Measurements from ENCODE around the gene STH. TPM values are rescaled to one million over a fixed set of nuclear protein-coding genes. Genes with fewer than 3 reads are reported as not detected.

The STH gene
- total RNA-seq, 1 experiment from 2014 or later: not detected

GRCh38 chr17:46001390-46002310 lies 2.6 kb downstream of the STH start:
- no peaks in the 10 kb centered on the region for H3K9me3 ChIP-seq
- intact Hi-C loops (cut with micrococcal nuclease; ENCODE audit: unreplicated experiment): loop anchor here (1.0 to 10.0 kb wide), 4 partner anchors 43 to 263 kb away; no protein-coding TSS in a partner anchor
- H3K4me3 ChIP-seq (ENCODE audit: low read depth, low read length): no peak overlapping the region
- no peak overlapping the region for H3K27ac Mint-ChIP-seq (ENCODE audit: unreplicated experiment)
- no peak for TF ChIP-seq CTCF (IDR thresholded peaks at IDR 0.05; ENCODE audit: insufficient read depth in 1 of 2, low read depth in 1 of 2, low read length in 1 of 2, severe bottlenecking in 1 of 2, unreplicated experiment in 1 of 2)
- no peaks in the 10 kb centered on the region for H3K4me1 ChIP-seq
- ChIA-PET POLR2A (no interaction called here), CTCF (interaction anchor here (0.6 to 3.9 kb wide), 3 partner anchors 71 to 211 kb away, joined by 4 to 18 read pairs (median 5); no protein-coding TSS in a partner anchor)
- peaks cover 6% of the 10 kb centered on the region for H3K4me1 Mint-ChIP-seq (ENCODE audit: low read depth, unreplicated experiment)
- H3K4me3 Mint-ChIP-seq (ENCODE audit: unreplicated experiment): no peak overlapping the region
- no peaks in the 10 kb centered on the region for H3K27me3 Mint-ChIP-seq (ENCODE audit: insufficient read depth, unreplicated experiment)
- DNase-seq: no peak
- H3K9me3 Mint-ChIP-seq (ENCODE audit: unreplicated experiment): no peaks in the 10 kb centered on the region
- H3K36me3 ChIP-seq (ENCODE audit: control insufficient read depth, insufficient read depth, low read length): no peaks in the 10 kb centered on the region
- no TSS peak for BruUV-seq (replicated peaks)
- H3K27me3 ChIP-seq (replicated peaks; ENCODE audit: control insufficient read depth, insufficient read depth, low read length): no peaks in the 10 kb centered on the region
- no peaks in the 10 kb centered on the region for H3K36me3 Mint-ChIP-seq (ENCODE audit: insufficient read depth, unreplicated experiment)

- peak; percentile 73 to 84 for DNase-seq
- no TSS peak for BruUV-seq (replicated peaks)
These were observed 3.4 kb downstream of the STH start for GRCh38 chr17:46002311-46002972.

More at GRCh38 chr17:46002311-46002972, 3.4 kb downstream of the STH start:
- Mint-ChIP-seq H3K9me3 (ENCODE audit: unreplicated experiment) (no peaks in the 10 kb centered on the region), H3K4me1 (ENCODE audit: low read depth, unreplicated experiment) (peaks cover 6% of the 10 kb centered on the region), H3K27ac (ENCODE audit: unreplicated experiment) (no peak overlapping the region), H3K36me3 (ENCODE audit: insufficient read depth, unreplicated experiment) (no peaks in the 10 kb centered on the region), H3K27me3 (ENCODE audit: insufficient read depth, unreplicated experiment) (no peaks in the 10 kb centered on the region), H3K4me3 (ENCODE audit: unreplicated experiment) (no peak overlapping the region)
- H3K4me3 ChIP-seq (ENCODE audit: low read depth, low read length): no peak overlapping the region
- no peaks in the 10 kb centered on the region for H3K9me3 ChIP-seq
- intact Hi-C loops (cut with micrococcal nuclease; ENCODE audit: unreplicated experiment): loop anchor here (1.0 to 10.0 kb wide), 4 partner anchors 42 to 262 kb away; no protein-coding TSS in a partner anchor
- CTCF ChIA-PET: interaction anchor here (3.9 kb wide), 1 partner anchor 210 kb away, joined by 18 read pairs; no protein-coding TSS in a partner anchor
- no peaks in the 10 kb centered on the region for H3K36me3 ChIP-seq (ENCODE audit: control insufficient read depth, insufficient read depth, low read length)
- TF ChIP-seq CTCF (IDR thresholded peaks at IDR 0.05; ENCODE audit: insufficient read depth in 1 of 2, low read depth in 1 of 2, low read length in 1 of 2, severe bottlenecking in 1 of 2, unreplicated experiment in 1 of 2): peak; percentile 87 to 97
- H3K27me3 ChIP-seq (replicated peaks; ENCODE audit: control insufficient read depth, insufficient read depth, low read length): no peaks in the 10 kb centered on the region
- H3K4me1 ChIP-seq: no peaks in the 10 kb centered on the region
- POLR2A ChIA-PET: no interaction called here

Data from Caco-2 (cell line).